Hepatocyte (in vitro differentiated cells): ENCODE data around the gene NOC2L.

Experiments used
- CTCF ChIP-seq: fragments of 200-600 bp; sonication (generic); IDR thresholded peaks from 2 replicates; pipeline ENCODE4 v1.5.1; 2016; ENCODE audit warnings: antibody characterized with exemption, mild to moderate bottlenecking; ENCODE audit not compliant: poor library complexity
- EZH2 ChIP-seq: fragments of 200-600 bp; sonication (generic); IDR thresholded peaks from 2 replicates; pipeline ENCODE4 v1.6.1; 2016; ENCODE audit warnings: antibody characterized with exemption, mild to moderate bottlenecking, borderline replicate concordance
- EZH2phosphoT487 ChIP-seq: fragments of 200-600 bp; sonication (generic); IDR thresholded peaks from one replicate; pipeline ENCODE4 v1.6.1; 2018; ENCODE audit warnings: antibody characterized with exemption, mild to moderate bottlenecking, low read depth, moderate library complexity; ENCODE audit not compliant: unreplicated experiment, severe bottlenecking

DNA sequence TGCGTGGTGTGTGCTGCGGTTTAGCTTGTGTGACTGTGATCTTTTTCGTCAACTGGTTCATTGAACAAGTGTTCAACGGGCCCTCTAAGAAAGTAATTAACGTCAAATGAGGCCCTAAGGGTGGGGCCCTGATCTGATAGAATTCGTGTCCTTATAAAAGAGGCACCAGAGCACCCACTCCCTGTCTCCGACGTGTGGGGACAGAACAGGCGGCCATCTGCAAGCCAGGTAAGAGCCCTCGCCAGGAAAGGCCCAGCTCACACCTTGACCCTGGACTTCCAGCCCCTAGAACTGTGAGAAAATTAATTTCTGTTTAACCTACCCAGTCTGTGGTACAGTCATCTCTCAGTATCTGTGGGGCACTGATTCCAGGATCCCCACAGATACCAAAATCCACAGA is 55.8 kb downstream of the NOC2L start:
- no peak for TF ChIP-seq CTCF
- TF ChIP-seq EZH2phosphoT487 = no peak
- no peak for TF ChIP-seq EZH2
